ENCODE data around the gene PPIL6.

The PPIL6 gene

GRCh38 chr6:109449064-109449794 is 8.8 kb upstream of the PPIL6 start:
- no peak for DNase-seq (ENCODE audit: low read depth)

- no peak for DNase-seq (ENCODE audit: low read depth)
Measured at GRCh38 chr6:109448615-109449014, 8.2 kb upstream of the PPIL6 start.

- DNase-seq (ENCODE audit: low read depth) = no peak
Measured at GRCh38 chr6:109447878-109448555, 7.6 kb upstream of the PPIL6 start.

GRCh38 chr6:109447087-109447486 is 6.7 kb upstream of the PPIL6 start:
- no peak for DNase-seq (ENCODE audit: low read depth)

- no peak for DNase-seq (ENCODE audit: low read depth)
Measured at GRCh38 chr6:109446541-109446940, 6.1 kb upstream of the PPIL6 start.

- DNase-seq (ENCODE audit: low read depth) = no peak
Measured at GRCh38 chr6:109446072-109446471, 5.6 kb upstream of the PPIL6 start.

GRCh38 chr6:109445382-109445781 is 5.0 kb upstream of the PPIL6 start:
- no peak for DNase-seq (ENCODE audit: low read depth)

GRCh38 chr6:109443425-109443950 is 3.1 kb upstream of the PPIL6 start:
- DNase-seq (ENCODE audit: low read depth) = no peak

GRCh38 chr6:109442393-109442924 is 2.0 kb upstream of the PPIL6 start:
- no peak for DNase-seq (ENCODE audit: low read depth)

GRCh38 chr6:109441069-109441816 is 815 bp upstream of the PPIL6 start:
- no peak for DNase-seq (ENCODE audit: low read depth)

GRCh38 chr6:109436041-109436440 is 4.4 kb downstream of the PPIL6 start:
- DNase-seq (ENCODE audit: low read depth) = no peak

- DNase-seq (ENCODE audit: low read depth) = no peak
Measured at GRCh38 chr6:109434456-109434855, 6.0 kb downstream of the PPIL6 start.

GRCh38 chr6:109429496-109429895 is 10.9 kb downstream of the PPIL6 start:
- no peak for DNase-seq (ENCODE audit: low read depth)

- DNase-seq (ENCODE audit: low read depth) = no peak
Measured at GRCh38 chr6:109428889-109429477, 11.4 kb downstream of the PPIL6 start.

- no peak for DNase-seq (ENCODE audit: low read depth)
Measured at GRCh38 chr6:109424946-109425345, 15.5 kb downstream of the PPIL6 start.

- no peak for DNase-seq (ENCODE audit: low read depth)
Measured at GRCh38 chr6:109421184-109421583, 19.2 kb downstream of the PPIL6 start.

GRCh38 chr6:109420751-109421150 is 19.7 kb downstream of the PPIL6 start:
- no peak for DNase-seq (ENCODE audit: low read depth)

GRCh38 chr6:109417646-109418045 is 22.8 kb downstream of the PPIL6 start:
- no peak for DNase-seq (ENCODE audit: low read depth)

- DNase-seq (ENCODE audit: low read depth) = no peak
Measured at GRCh38 chr6:109411034-109411433, 29.4 kb downstream of the PPIL6 start.

- DNase-seq (ENCODE audit: low read depth) = no peak
Measured at GRCh38 chr6:109406196-109406595, 34.2 kb downstream of the PPIL6 start.

- no peak for DNase-seq (ENCODE audit: low read depth)
Measured at GRCh38 chr6:109397020-109397419, 43.4 kb downstream of the PPIL6 start.

- DNase-seq (ENCODE audit: low read depth) = no peak
Measured at GRCh38 chr6:109396046-109396718, 44.2 kb downstream of the PPIL6 start.
